Sigmoid colon (tissue), 3 donors: ENCODE measurements around the gene CNTD1.

Experiments used
- CTCF ChIP-seq, 4 experiments: fragments of 450-650 bp in 3 of 4; fragments of 200-600 bp in 1 of 4; IDR thresholded peaks; one replicate each; pipeline ENCODE4 v1.5.1; 2016 to 2019; ENCODE audit warnings: antibody characterized with exemption in 4 of 4, mild to moderate bottlenecking in 3 of 4, moderate library complexity in 2 of 4
- POLR2A ChIP-seq, 2 donors: fragments of 450-650 bp; IDR thresholded peaks; one replicate each; pipeline ENCODE4 v1.6.1; 2016; ENCODE audit warnings: antibody characterized with exemption in 2 of 2, mild to moderate bottlenecking in 2 of 2, moderate library complexity in 2 of 2

GRCh38 chr17:42772945-42773289 lies 25.7 kb upstream of the CNTD1 start:
- TF ChIP-seq CTCF (IDR thresholded peaks at IDR 0.05): no peak
- TF ChIP-seq POLR2A (IDR thresholded peaks at IDR 0.05): no peak
